GM23338 (cell line): ENCODE results near the gene PEX19. TPM values are rescaled to one million over a fixed set of nuclear protein-coding genes. Genes with fewer than 3 reads are reported as not detected.

Experiments
- ATAC-seq: fragments of 200-7000 bp; cut with Tn5 transposase; 3 replicates; pipeline ENCODE4 v1.9.1; 2020
- DNase-seq: peaks from one replicate; pipeline ENCODE4 v3.0.0-alpha.2; 2015; ENCODE audit warnings: low spot score
- H2AFZ ChIP-seq: fragments of 200-600 bp; sonication (generic); 2 replicates; pipeline ENCODE4 v1.8.0; 2016; ENCODE audit warnings: antibody characterized with exemption, mild to moderate bottlenecking, moderate library complexity
- H3F3A ChIP-seq: fragments of 200-600 bp; sonication (generic); replicated peaks from 2 replicates; pipeline ENCODE4 v1.8.0; 2017; ENCODE audit warnings: antibody characterized with exemption, mixed run types, low read depth
- H3K27ac ChIP-seq: fragments of 200-600 bp; sonication (generic); 2 replicates; pipeline ENCODE4 v1.6.1; 2016; ENCODE audit warnings: low read depth
- H3K27me3 ChIP-seq: fragments of 200-600 bp; sonication (generic); 2 replicates; pipeline ENCODE4 v1.8.0; 2016; ENCODE audit warnings: mild to moderate bottlenecking, mixed run types, moderate library complexity; ENCODE audit not compliant: insufficient read depth
- H3K36me3 ChIP-seq: fragments of 200-600 bp; sonication (generic); 2 replicates; pipeline ENCODE4 v1.8.0; 2016; ENCODE audit warnings: mild to moderate bottlenecking; ENCODE audit not compliant: insufficient read depth
- H3K4me1 ChIP-seq: fragments of 200-600 bp; sonication (generic); 2 replicates; pipeline ENCODE4 v1.8.0; 2016; ENCODE audit warnings: mild to moderate bottlenecking, moderate library complexity; ENCODE audit not compliant: insufficient read depth
- H3K4me2 ChIP-seq: fragments of 200-600 bp; sonication (generic); 2 replicates; pipeline ENCODE4 v1.7.1; 2017; ENCODE audit warnings: mixed run types
- H3K4me3 ChIP-seq: fragments of 200-600 bp; sonication (generic); 2 replicates; pipeline ENCODE4 v1.6.1; 2016; ENCODE audit warnings: mixed run types
- H3K79me2 ChIP-seq: fragments of 200-600 bp; sonication (generic); replicated peaks from 2 replicates; pipeline ENCODE4 v1.8.0; 2017; ENCODE audit warnings: mild to moderate bottlenecking; ENCODE audit not compliant: insufficient read depth
- H3K9me2 ChIP-seq: fragments of 200-600 bp; sonication (generic); 2 replicates; pipeline ENCODE4 v1.8.0; 2017; ENCODE audit not compliant: insufficient read depth
- H4K20me1 ChIP-seq: fragments of 200-600 bp; sonication (generic); replicated peaks from 2 replicates; pipeline ENCODE4 v1.8.0; 2017; ENCODE audit warnings: mild to moderate bottlenecking; ENCODE audit not compliant: insufficient read depth
- H3K27ac Mint-ChIP-seq: 2 replicates; pipeline ENCODE4 v1.8.0; 2020; ENCODE audit warnings: inconsistent platforms, mild to moderate bottlenecking, moderate library complexity, mixed read lengths
- H3K27me3 Mint-ChIP-seq: 3 replicates; pipeline ENCODE4 v1.8.0; 2022; ENCODE audit warnings: low read depth, mild to moderate bottlenecking, moderate library complexity, mixed read lengths, inconsistent platforms; ENCODE audit not compliant: insufficient read depth, poor library complexity
- H3K36me3 Mint-ChIP-seq: 3 replicates; pipeline ENCODE4 v1.8.0; 2021; ENCODE audit warnings: low read depth, mild to moderate bottlenecking, inconsistent platforms, moderate library complexity, mixed read lengths
- H3K4me1 Mint-ChIP-seq: 3 replicates; pipeline ENCODE4 v1.8.0; 2020; ENCODE audit warnings: mild to moderate bottlenecking, inconsistent platforms, mixed read lengths
- H3K4me3 Mint-ChIP-seq: 3 replicates; pipeline ENCODE4 v1.8.0; 2021; ENCODE audit warnings: moderate library complexity, mild to moderate bottlenecking, inconsistent platforms, mixed read lengths
- H3K9me3 Mint-ChIP-seq: 3 replicates; pipeline ENCODE4 v1.8.0; 2020; ENCODE audit warnings: moderate library complexity, mild to moderate bottlenecking, inconsistent platforms, mixed read lengths
- EZH2 ChIP-seq: fragments of 200-600 bp; sonication (generic); IDR thresholded peaks from one replicate; pipeline ENCODE4 v1.8.0; 2017; ENCODE audit warnings: antibody characterized with exemption, mild to moderate bottlenecking, low read depth; ENCODE audit not compliant: unreplicated experiment
- JUNB ChIP-seq: IDR thresholded peaks from one replicate; pipeline ENCODE4 v1.6.1; 2016; ENCODE audit warnings: antibody characterized with exemption; ENCODE audit not compliant: unreplicated experiment
- NANOG ChIP-seq: IDR thresholded peaks from 2 replicates; pipeline ENCODE4 v1.6.1; 2016; ENCODE audit warnings: antibody characterized with exemption, borderline replicate concordance
- STAT1 ChIP-seq: IDR thresholded peaks from one replicate; pipeline ENCODE4 v1.6.1; 2016; ENCODE audit warnings: antibody characterized with exemption; ENCODE audit not compliant: unreplicated experiment
- ZNF114 ChIP-seq: fragments of 250-450 bp; sonication (Bioruptor Pico); IDR thresholded peaks from 2 replicates; pipeline ENCODE4 v1.5.0; 2020; ENCODE audit warnings: mild to moderate bottlenecking, moderate library complexity
- polyA plus RNA-seq: library from polyadenylated mRNA; unstranded; fragments of >200 nt; fragmentation: Nextera tagmentation; extraction: Ambion mirVana; gene quantifications from 2 replicates; pipeline ENCODE4 v1.2.1, GENCODE V29; 2016
- total RNA-seq: library from RNA; depleted of rRNA; stranded (reverse); fragments of >200 nt; shearing (Covaris generic); gene quantifications from 2 replicates; pipeline ENCODE4 v1.2.3, GENCODE V29; 2014
- TF ChIP-seq, protein P1 (sequence below), 2 experiments: fragments of 200-600 bp in 1 of 2; sonication (generic) in 1 of 2; conservative IDR thresholded peaks; 2 replicates each; pipeline versions ENCODE4 v1.5.1 to v1.6.1; 2016 to 2017; ENCODE audit warnings: antibody characterized with exemption in 2 of 2, low read depth in 2 of 2, mild to moderate bottlenecking in 2 of 2, moderate library complexity in 1 of 2
- TF ChIP-seq, protein P2 (sequence below): fragments of 250-450 bp; sonication (Bioruptor Pico); IDR thresholded peaks from 2 replicates; pipeline ENCODE4 v1.5.0; 2020; ENCODE audit warnings: mild to moderate bottlenecking, moderate library complexity
- TF ChIP-seq, protein P3 (sequence below): IDR thresholded peaks from 2 replicates; pipeline ENCODE4 v1.6.1; 2016; ENCODE audit warnings: antibody characterized with exemption

PEX19 gene
- total and polyA plus RNA-seq, 2 experiments from 2014 or later: 21.8 to 56.7 TPM

DNA sequence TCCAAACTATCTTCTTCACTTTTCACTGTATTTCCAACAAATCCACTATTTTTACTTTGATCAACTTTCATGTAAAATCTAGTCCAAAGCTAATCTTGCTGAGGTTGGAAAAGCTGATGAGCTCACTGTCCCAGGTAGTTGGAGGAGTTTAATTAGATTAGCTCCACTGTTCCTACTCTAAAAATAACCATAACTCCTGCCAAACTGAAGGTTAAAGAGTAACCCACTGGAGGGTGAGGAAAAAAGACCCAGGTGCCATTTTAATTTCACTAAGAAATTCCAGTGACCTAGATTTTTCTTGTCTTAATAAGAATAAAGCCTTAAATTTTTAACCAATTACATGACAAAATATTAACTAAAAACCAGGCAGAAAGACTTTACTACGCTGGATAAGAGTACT, 37.9 kb downstream of the PEX19 start (continued):
- TF ChIP-seq, protein P1, sequence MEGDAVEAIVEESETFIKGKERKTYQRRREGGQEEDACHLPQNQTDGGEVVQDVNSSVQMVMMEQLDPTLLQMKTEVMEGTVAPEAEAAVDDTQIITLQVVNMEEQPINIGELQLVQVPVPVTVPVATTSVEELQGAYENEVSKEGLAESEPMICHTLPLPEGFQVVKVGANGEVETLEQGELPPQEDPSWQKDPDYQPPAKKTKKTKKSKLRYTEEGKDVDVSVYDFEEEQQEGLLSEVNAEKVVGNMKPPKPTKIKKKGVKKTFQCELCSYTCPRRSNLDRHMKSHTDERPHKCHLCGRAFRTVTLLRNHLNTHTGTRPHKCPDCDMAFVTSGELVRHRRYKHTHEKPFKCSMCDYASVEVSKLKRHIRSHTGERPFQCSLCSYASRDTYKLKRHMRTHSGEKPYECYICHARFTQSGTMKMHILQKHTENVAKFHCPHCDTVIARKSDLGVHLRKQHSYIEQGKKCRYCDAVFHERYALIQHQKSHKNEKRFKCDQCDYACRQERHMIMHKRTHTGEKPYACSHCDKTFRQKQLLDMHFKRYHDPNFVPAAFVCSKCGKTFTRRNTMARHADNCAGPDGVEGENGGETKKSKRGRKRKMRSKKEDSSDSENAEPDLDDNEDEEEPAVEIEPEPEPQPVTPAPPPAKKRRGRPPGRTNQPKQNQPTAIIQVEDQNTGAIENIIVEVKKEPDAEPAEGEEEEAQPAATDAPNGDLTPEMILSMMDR (conservative IDR thresholded peaks at IDR 0.05; ENCODE audit: low read depth in 2 of 2): no peak
- TF ChIP-seq JUNB (no peak), NANOG (no peak), EZH2 (no peak), ZNF114 (no peak), STAT1 (no peak)
- TF ChIP-seq, protein P2, sequence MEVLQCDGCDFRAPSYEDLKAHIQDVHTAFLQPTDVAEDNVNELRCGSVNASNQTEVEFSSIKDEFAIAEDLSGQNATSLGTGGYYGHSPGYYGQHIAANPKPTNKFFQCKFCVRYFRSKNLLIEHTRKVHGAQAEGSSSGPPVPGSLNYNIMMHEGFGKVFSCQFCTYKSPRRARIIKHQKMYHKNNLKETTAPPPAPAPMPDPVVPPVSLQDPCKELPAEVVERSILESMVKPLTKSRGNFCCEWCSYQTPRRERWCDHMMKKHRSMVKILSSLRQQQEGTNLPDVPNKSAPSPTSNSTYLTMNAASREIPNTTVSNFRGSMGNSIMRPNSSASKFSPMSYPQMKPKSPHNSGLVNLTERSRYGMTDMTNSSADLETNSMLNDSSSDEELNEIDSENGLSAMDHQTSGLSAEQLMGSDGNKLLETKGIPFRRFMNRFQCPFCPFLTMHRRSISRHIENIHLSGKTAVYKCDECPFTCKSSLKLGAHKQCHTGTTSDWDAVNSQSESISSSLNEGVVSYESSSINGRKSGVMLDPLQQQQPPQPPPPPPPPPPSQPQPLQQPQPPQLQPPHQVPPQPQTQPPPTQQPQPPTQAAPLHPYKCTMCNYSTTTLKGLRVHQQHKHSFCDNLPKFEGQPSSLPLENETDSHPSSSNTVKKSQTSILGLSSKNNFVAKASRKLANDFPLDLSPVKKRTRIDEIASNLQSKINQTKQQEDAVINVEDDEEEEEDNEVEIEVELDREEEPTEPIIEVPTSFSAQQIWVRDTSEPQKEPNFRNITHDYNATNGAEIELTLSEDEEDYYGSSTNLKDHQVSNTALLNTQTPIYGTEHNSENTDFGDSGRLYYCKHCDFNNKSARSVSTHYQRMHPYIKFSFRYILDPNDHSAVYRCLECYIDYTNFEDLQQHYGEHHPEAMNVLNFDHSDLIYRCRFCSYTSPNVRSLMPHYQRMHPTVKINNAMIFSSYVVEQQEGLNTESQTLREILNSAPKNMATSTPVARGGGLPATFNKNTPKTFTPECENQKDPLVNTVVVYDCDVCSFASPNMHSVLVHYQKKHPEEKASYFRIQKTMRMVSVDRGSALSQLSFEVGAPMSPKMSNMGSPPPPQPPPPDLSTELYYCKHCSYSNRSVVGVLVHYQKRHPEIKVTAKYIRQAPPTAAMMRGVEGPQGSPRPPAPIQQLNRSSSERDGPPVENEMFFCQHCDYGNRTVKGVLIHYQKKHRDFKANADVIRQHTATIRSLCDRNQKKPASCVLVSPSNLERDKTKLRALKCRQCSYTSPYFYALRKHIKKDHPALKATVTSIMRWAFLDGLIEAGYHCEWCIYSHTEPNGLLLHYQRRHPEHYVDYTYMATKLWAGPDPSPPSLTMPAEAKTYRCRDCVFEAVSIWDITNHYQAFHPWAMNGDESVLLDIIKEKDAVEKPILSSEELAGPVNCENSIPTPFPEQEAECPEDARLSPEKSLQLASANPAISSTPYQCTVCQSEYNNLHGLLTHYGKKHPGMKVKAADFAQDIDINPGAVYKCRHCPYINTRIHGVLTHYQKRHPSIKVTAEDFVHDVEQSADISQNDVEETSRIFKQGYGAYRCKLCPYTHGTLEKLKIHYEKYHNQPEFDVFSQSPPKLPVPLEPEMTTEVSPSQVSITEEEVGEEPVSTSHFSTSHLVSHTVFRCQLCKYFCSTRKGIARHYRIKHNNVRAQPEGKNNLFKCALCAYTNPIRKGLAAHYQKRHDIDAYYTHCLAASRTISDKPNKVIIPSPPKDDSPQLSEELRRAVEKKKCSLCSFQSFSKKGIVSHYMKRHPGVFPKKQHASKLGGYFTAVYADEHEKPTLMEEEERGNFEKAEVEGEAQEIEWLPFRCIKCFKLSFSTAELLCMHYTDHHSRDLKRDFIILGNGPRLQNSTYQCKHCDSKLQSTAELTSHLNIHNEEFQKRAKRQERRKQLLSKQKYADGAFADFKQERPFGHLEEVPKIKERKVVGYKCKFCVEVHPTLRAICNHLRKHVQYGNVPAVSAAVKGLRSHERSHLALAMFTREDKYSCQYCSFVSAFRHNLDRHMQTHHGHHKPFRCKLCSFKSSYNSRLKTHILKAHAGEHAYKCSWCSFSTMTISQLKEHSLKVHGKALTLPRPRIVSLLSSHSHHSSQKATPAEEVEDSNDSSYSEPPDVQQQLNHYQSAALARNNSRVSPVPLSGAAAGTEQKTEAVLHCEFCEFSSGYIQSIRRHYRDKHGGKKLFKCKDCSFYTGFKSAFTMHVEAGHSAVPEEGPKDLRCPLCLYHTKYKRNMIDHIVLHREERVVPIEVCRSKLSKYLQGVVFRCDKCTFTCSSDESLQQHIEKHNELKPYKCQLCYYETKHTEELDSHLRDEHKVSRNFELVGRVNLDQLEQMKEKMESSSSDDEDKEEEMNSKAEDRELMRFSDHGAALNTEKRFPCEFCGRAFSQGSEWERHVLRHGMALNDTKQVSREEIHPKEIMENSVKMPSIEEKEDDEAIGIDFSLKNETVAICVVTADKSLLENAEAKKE (CRISPR knock-in tag): no peak

DNA sequence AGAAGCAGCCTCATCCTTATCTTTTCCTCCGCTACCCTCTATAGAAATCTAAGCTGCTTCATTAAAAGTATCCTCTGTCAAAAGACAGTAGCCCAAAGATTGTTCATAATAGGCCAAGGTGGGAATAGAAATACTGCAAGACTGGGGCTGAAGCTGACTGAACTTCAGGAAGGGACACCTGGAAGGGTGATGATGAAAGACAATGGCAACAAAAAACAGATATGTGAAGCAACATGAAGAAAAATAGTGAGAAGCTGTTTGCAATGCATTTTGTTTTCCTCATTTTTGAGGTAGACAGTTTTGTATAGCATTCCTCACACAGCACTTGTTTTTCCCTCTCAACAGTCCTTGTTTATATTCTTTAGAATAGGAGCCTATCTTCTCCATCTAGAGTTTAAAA, 39.5 kb downstream of the PEX19 start:
- Mint-ChIP-seq H3K36me3 (peaks cover 22% of the 10 kb centered on the region), H3K9me3 (no peaks in the 10 kb centered on the region), H3K27ac (no peak overlapping the region), H3K4me1 (peaks cover 7% of the 10 kb centered on the region; the same call in 2 of the 3 replicates), H3K27me3 (peaks cover 2% of the 10 kb centered on the region), H3K4me3 (no peak overlapping the region)
- Histone ChIP-seq H3K36me3 (peaks cover 9% of the 10 kb centered on the region), H3K79me2 (peaks cover 83% of the 10 kb centered on the region), H4K20me1 (peaks cover 40% of the 10 kb centered on the region), H3K27me3 (no peaks in the 10 kb centered on the region), H3K4me2 (no peak overlapping the region), H3K4me1 (peaks cover 5% of the 10 kb centered on the region; the same call in 1 of the 2 replicates), H3F3A (no peaks in the 10 kb centered on the region), H3K9me2 (no peaks in the 10 kb centered on the region), H2AFZ (no peak overlapping the region), H3K27ac (peak overlapping the region; percentile 79; the same call in 1 of the 2 replicates), H3K4me3 (no peak overlapping the region)
- no peak for ATAC-seq
- no peak for DNase-seq
- TF ChIP-seq, protein P2 (CRISPR knock-in tag): no peak
- TF ChIP-seq, protein P3, sequence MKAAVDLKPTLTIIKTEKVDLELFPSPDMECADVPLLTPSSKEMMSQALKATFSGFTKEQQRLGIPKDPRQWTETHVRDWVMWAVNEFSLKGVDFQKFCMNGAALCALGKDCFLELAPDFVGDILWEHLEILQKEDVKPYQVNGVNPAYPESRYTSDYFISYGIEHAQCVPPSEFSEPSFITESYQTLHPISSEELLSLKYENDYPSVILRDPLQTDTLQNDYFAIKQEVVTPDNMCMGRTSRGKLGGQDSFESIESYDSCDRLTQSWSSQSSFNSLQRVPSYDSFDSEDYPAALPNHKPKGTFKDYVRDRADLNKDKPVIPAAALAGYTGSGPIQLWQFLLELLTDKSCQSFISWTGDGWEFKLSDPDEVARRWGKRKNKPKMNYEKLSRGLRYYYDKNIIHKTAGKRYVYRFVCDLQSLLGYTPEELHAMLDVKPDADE: no peak
